CD14-positive monocyte (primary cell): ENCODE results near the gene UBAC1. TPM values are rescaled to one million over a fixed set of nuclear protein-coding genes. Genes with fewer than 3 reads are reported as not detected.
A peak's percentile ranks its signal among the peaks of the same experiment; 100 is the strongest.
"Not testable (repeated sequence)": the region's sequence is repeated elsewhere in the genome, so short reads cannot be mapped to it uniquely, and the experiment has no call there.

Experiments used
- DNase-seq, 3 donors: peaks; one replicate each; pipeline ENCODE4 v3.0.0-alpha.2; 2011 to 2022
- H2AFZ ChIP-seq: 2 replicates; pipeline ENCODE4 v1.6.0; 2012; ENCODE audit warnings: mild to moderate bottlenecking, low read depth, low read length, inconsistent platforms; ENCODE audit not compliant: insufficient read depth, poor library complexity, severe bottlenecking
- H3K27ac ChIP-seq, 2 donors: 1 replicate in 1 of 2; 2 replicates in 1 of 2; pipeline ENCODE4 v1.5.1; 2012 to 2013; ENCODE audit warnings: low read length in 2 of 2, control low read depth in 1 of 2, inconsistent platforms in 1 of 2, low read depth in 1 of 2, mild to moderate bottlenecking in 1 of 2
- H3K27me3 ChIP-seq, 2 donors: one replicate each; pipeline versions ENCODE4 v1.6.0 to v1.6.1; 2011 to 2013; ENCODE audit warnings: low read length in 2 of 2; ENCODE audit not compliant: control insufficient read depth in 2 of 2, insufficient read depth in 2 of 2
- H3K36me3 ChIP-seq, 2 donors: replicated peaks in 1 of 2; 1 replicate in 1 of 2; 2 replicates in 1 of 2; pipeline versions ENCODE4 v1.5.1 to v1.6.1; 2012 to 2013; ENCODE audit warnings: low read length in 2 of 2, control low read depth in 1 of 2, inconsistent platforms in 1 of 2, mild to moderate bottlenecking in 1 of 2; ENCODE audit not compliant: insufficient read depth in 2 of 2, control insufficient read depth in 1 of 2
- H3K4me1 ChIP-seq, 2 donors: 1 replicate in 1 of 2; 2 replicates in 1 of 2; pipeline versions ENCODE4 v1.5.1 to v1.6.1; 2012 to 2013; ENCODE audit warnings: low read length in 2 of 2, control low read depth in 1 of 2, inconsistent platforms in 1 of 2, mild to moderate bottlenecking in 1 of 2, moderate library complexity in 1 of 2; ENCODE audit not compliant: insufficient read depth in 2 of 2, control insufficient read depth in 1 of 2
- H3K4me2 ChIP-seq: replicated peaks from 2 replicates; pipeline ENCODE3; 2012; ENCODE audit warnings: low read length, moderate library complexity, mild to moderate bottlenecking; ENCODE audit not compliant: poor library complexity, severe bottlenecking; ENCODE audit errors: extremely low read depth
- H3K4me3 ChIP-seq, 3 experiments: fragments of 200-600 bp in 1 of 3; sonication (generic) in 1 of 3; replicated peaks in 1 of 3; 1 replicate in 2 of 3; 2 replicates in 1 of 3; pipeline ENCODE4 v1.5.1; 2011 to 2013; ENCODE audit warnings: low read length in 3 of 3, mild to moderate bottlenecking in 3 of 3, control low read depth in 2 of 3, low read depth in 2 of 3, inconsistent platforms in 1 of 3, moderate library complexity in 1 of 3
- H3K79me2 ChIP-seq: 2 replicates; pipeline ENCODE4 v1.6.0; 2012; ENCODE audit warnings: mild to moderate bottlenecking, control low read depth, inconsistent platforms, low read length, moderate library complexity; ENCODE audit not compliant: insufficient read depth
- H3K9ac ChIP-seq: 2 replicates; pipeline ENCODE4 v1.6.0; 2017; ENCODE audit warnings: low read length, mild to moderate bottlenecking; ENCODE audit not compliant: insufficient read depth, poor library complexity, severe bottlenecking
- H3K9me3 ChIP-seq, 2 donors: replicated peaks in 1 of 2; 1 replicate in 1 of 2; 2 replicates in 1 of 2; pipeline versions ENCODE4 v1.5.1 to v1.6.1; 2012 to 2013; ENCODE audit warnings: low read length in 2 of 2, control low read depth in 1 of 2; ENCODE audit not compliant: control insufficient read depth in 1 of 2, insufficient read depth in 1 of 2
- H4K20me1 ChIP-seq: 2 replicates; pipeline ENCODE4 v1.6.0; 2012; ENCODE audit warnings: mild to moderate bottlenecking, low read length, control low read depth, moderate library complexity; ENCODE audit not compliant: insufficient read depth
- H3K27ac Mint-ChIP-seq, 7 donors: one replicate each; pipeline ENCODE4 v1.8.0; 2020; ENCODE audit warnings: mild to moderate bottlenecking in 7 of 7, mixed read lengths in 7 of 7, moderate library complexity in 6 of 7, inconsistent platforms in 2 of 7
- H3K27me3 Mint-ChIP-seq, 3 donors: one replicate each; pipeline ENCODE4 v1.8.0; 2021 to 2022; ENCODE audit warnings: low read depth in 3 of 3, mild to moderate bottlenecking in 3 of 3, mixed read lengths in 3 of 3, moderate library complexity in 3 of 3, inconsistent platforms in 1 of 3
- H3K36me3 Mint-ChIP-seq, 2 donors: one replicate each; pipeline ENCODE4 v1.8.0; 2020; ENCODE audit warnings: mixed read lengths in 2 of 2, inconsistent platforms in 1 of 2, mild to moderate bottlenecking in 1 of 2
- H3K4me1 Mint-ChIP-seq: one replicate; pipeline ENCODE4 v1.8.0; 2020; ENCODE audit warnings: mild to moderate bottlenecking, mixed read lengths
- H3K4me3 Mint-ChIP-seq, 2 donors: one replicate each; pipeline ENCODE4 v1.8.0; 2020; ENCODE audit warnings: mild to moderate bottlenecking in 2 of 2, mixed read lengths in 2 of 2, moderate library complexity in 1 of 2
- H3K9me3 Mint-ChIP-seq, 7 donors: one replicate each; pipeline ENCODE4 v1.8.0; 2020 to 2022; ENCODE audit warnings: mixed read lengths in 7 of 7, mild to moderate bottlenecking in 6 of 7, moderate library complexity in 6 of 7, inconsistent platforms in 2 of 7
- WGBS: methylation state at CpG from one replicate; pipeline ENCODE4 v1.1.5; 2013; ENCODE audit warnings: missing lambda C conversion rate; ENCODE audit not compliant: insufficient coverage; 5-methylcytosine and 5-hydroxymethylcytosine counted together
- intact Hi-C, 2 donors: fragments of 100-400 bp; cut with micrococcal nuclease; formaldehyde crosslinking; loops; one replicate each; pipeline versions ENCODE4 v1.15.0 to v1.15.1; 2023
- polyA plus RNA-seq, 3 donors: library from polyadenylated mRNA; depleted of rRNA in 1 of 3; unstranded in 2 of 3; stranded (reverse) in 1 of 3; fragments of 300-500 nt in 2 of 3; fragments of >200 nt in 1 of 3; fragmentation: Illumina TruSeq in 2 of 3; gene quantifications; 1 replicate in 2 of 3; 2 replicates in 1 of 3; pipeline ENCODE4 v1.2.3, GENCODE V29; 2012 to 2021
- TF ChIP-seq, protein P1 (sequence below): fragments of 200-600 bp; IDR thresholded peaks from one replicate; pipeline ENCODE4 v1.8.0; 2022; ENCODE audit warnings: antibody characterized with exemption, mild to moderate bottlenecking

The UBAC1 gene
- polyA plus RNA-seq, 3 donors = 35.8 to 63.1 (median 52.5) TPM

- Histone ChIP-seq H3K4me1 (no peaks in the 10 kb centered on the region), H3K9ac (no peak overlapping the region), H3K4me2 (no peak overlapping the region), H4K20me1 (peaks cover 56% of the 10 kb centered on the region), H2AFZ (no peak overlapping the region), H3K4me3 (no peak overlapping the region), H3K27ac (no peak overlapping the region), H3K36me3 (peaks cover 66 to 81% of the 10 kb centered on the region in 2 donors), H3K27me3 (no peaks in the 10 kb centered on the region), H3K79me2 (peaks cover 18% of the 10 kb centered on the region), H3K9me3 (no peaks in the 10 kb centered on the region)
- Mint-ChIP-seq H3K36me3 (peaks cover 63 to 84% of the 10 kb centered on the region in 2 donors), H3K27me3 (peaks cover 0 to 1% (median 0%) of the 10 kb centered on the region in 3 donors), H3K4me3 (no peak overlapping the region), H3K9me3 (no peaks in the 10 kb centered on the region), H3K27ac (peak overlapping the region in 1 of 7 donors; percentile 3), H3K4me1 (no peaks in the 10 kb centered on the region)
- intact Hi-C loops = loop anchor here in 1 of 2 donors (10.0 kb wide), 1 partner anchor 753 kb away; no protein-coding TSS in a partner anchor
- 99% methylated on average over 17 of the region's 18 CpGs for WGBS
- DNase-seq = no peak
- TF ChIP-seq, protein P1, sequence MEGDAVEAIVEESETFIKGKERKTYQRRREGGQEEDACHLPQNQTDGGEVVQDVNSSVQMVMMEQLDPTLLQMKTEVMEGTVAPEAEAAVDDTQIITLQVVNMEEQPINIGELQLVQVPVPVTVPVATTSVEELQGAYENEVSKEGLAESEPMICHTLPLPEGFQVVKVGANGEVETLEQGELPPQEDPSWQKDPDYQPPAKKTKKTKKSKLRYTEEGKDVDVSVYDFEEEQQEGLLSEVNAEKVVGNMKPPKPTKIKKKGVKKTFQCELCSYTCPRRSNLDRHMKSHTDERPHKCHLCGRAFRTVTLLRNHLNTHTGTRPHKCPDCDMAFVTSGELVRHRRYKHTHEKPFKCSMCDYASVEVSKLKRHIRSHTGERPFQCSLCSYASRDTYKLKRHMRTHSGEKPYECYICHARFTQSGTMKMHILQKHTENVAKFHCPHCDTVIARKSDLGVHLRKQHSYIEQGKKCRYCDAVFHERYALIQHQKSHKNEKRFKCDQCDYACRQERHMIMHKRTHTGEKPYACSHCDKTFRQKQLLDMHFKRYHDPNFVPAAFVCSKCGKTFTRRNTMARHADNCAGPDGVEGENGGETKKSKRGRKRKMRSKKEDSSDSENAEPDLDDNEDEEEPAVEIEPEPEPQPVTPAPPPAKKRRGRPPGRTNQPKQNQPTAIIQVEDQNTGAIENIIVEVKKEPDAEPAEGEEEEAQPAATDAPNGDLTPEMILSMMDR = no peak
Observed at GRCh38 chr9:135951889-135952663, 9.1 kb downstream of the UBAC1 start.

GRCh38 chr9:135951310-135951709, 9.9 kb downstream of the UBAC1 start:
- H3K79me2 ChIP-seq = peaks cover 10% of the 10 kb centered on the region
- not testable (repeated sequence) for DNase-seq, H3K4me3 Mint-ChIP-seq, H3K4me3 ChIP-seq, H3K4me1 ChIP-seq, H3K4me2 ChIP-seq, H2AFZ ChIP-seq, H3K27me3 ChIP-seq, H3K9ac ChIP-seq, H3K9me3 Mint-ChIP-seq, H3K27me3 Mint-ChIP-seq, H3K9me3 ChIP-seq, H3K4me1 Mint-ChIP-seq, H3K27ac Mint-ChIP-seq, H3K27ac ChIP-seq
- 98% methylated on average over 7 of the region's 8 CpGs for WGBS
- peaks cover 74 to 89% of the 10 kb centered on the region in 2 donors for H3K36me3 ChIP-seq
- peaks cover 68 to 85% of the 10 kb centered on the region in 2 donors for H3K36me3 Mint-ChIP-seq
- peaks cover 55% of the 10 kb centered on the region for H4K20me1 ChIP-seq
- intact Hi-C loops = loop anchor here in 1 of 2 donors (10.0 kb wide), 1 partner anchor 753 kb away; no protein-coding TSS in a partner anchor

DNA sequence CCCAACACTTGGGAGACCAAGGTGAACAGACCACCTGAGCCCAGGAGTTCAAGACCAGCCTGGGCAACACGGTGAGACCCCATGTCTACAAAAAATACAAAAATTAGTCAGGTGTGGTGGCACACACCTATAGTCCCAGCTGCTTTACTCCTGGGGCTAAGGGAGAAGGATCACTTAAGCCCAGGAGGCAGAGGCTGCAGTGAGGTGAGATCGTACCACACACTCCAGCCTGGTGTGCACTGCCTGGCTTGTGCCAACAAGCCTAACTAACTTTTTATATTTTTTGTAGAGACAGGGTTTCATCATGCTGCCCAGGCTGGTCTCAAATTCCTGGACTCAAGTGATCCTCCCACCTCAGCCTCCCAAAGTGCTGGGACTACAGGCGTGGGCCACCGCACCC, 10.3 kb downstream of the UBAC1 start:
- not testable (repeated sequence) for H3K4me2 ChIP-seq, H3K4me1 ChIP-seq, H3K27ac ChIP-seq, H3K4me3 ChIP-seq, H3K79me2 ChIP-seq, H3K4me3 Mint-ChIP-seq, H3K9me3 ChIP-seq, H3K4me1 Mint-ChIP-seq, H3K9ac ChIP-seq, H2AFZ ChIP-seq, H3K27me3 ChIP-seq, H3K27me3 Mint-ChIP-seq, H3K9me3 Mint-ChIP-seq, DNase-seq, H3K27ac Mint-ChIP-seq
- Histone ChIP-seq H3K36me3 (peaks cover 78 to 93% of the 10 kb centered on the region in 2 donors), H4K20me1 (peaks cover 55% of the 10 kb centered on the region)
- peaks cover 71 to 85% of the 10 kb centered on the region in 2 donors for H3K36me3 Mint-ChIP-seq
- intact Hi-C loops = loop anchor here in 1 of 2 donors (10.0 kb wide), 1 partner anchor 754 kb away; no protein-coding TSS in a partner anchor
- WGBS = 83% methylated on average over 1 of the region's 4 CpGs
